Measurements from ENCODE around the gene WDR91. TPM values are rescaled to one million over a fixed set of nuclear protein-coding genes. Genes with fewer than 3 reads are reported as not detected.

Gene WDR91
- total RNA-seq, 3 donors from 2014 or later (not counting 1 experiment from before 2014, with no cell fraction given), result 28.7 to 42.0 (median 39.2) TPM

DNA sequence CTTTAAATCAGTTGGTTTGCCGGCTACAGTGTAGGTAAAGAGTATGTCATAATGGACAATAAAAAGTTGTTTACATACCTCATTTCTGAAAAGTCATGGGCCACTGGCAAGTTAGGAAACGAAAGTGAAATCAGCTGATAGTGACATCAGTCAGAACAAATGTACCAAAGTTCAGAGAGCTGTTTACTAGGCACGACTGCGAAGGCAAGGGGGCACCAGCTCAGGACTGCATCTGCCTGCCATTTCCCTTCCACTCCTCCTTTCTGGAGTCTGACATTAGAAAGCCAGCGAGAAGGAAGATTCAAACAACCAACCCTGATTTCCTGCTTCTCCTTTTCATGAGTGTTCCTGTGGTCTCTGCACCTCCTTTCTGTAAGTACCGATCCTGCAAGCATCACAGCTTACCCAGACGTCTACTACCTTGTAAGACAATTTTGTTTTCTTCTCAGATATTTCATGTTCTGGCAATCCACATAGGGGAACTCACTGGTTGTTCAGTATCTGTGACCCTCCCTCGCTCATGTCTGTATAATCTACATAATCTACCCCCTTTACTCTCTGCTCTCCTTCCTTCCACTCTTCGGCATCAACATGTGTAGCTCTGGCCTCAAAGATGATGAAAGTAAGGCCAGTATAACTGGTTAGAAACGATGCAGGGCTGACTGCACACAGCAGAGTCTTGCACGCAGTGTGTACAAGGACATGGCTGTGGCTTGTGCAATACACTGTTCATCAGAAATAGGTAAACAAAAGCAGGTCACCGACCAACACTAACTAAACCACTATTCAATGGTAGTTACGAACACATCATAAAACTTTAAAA is 63.2 kb downstream of the WDR91 start, which contains the start of gene TMEM140:
TSS of gene TMEM140 (plus strand) at position 174 of the 823 bp plus-strand sequence. CDS start 16,370 bp downstream, outside the sequence.
- 0% methylated on average over 11 of the region's 13 CpGs for WGBS (ENCODE audit: insufficient coverage)
- Mint-ChIP-seq H3K9me3 (no peaks in the 10 kb centered on the region), H3K4me1 (peaks cover 59 to 63% of the 10 kb centered on the region in 2 donors), H3K27me3 (ENCODE audit: low read depth in 2 of 2) (no peaks in the 10 kb centered on the region), H3K36me3 (peaks cover 7% of the 10 kb centered on the region), H3K4me3 (peak within 1 kb of the TSS; percentile 93), H3K27ac (peak within 1 kb of the TSS; percentile 95 to 98)
- intact Hi-C loops (cut with micrococcal nuclease), result loop anchor here (1.0 to 2.0 kb wide), 3 partner anchors 22 to 161 kb away; partner anchors contain the start of genes AGBL3, CYREN and WDR91
- Histone ChIP-seq H3K4me3 (ENCODE audit: low read length) (peak within 1 kb of the TSS; percentile 66), H3K27me3 (ENCODE audit: control insufficient read depth, insufficient read depth, low read length) (no peaks in the 10 kb centered on the region), H3K36me3 (ENCODE audit: control insufficient read depth, insufficient read depth, low read length) (peaks cover 2% of the 10 kb centered on the region), H3K9me3 (ENCODE audit: control insufficient read depth, insufficient read depth, low read length) (no peaks in the 10 kb centered on the region), H3K4me1 (ENCODE audit: control insufficient read depth, insufficient read depth, low read length) (peaks cover 21% of the 10 kb centered on the region), H3K27ac (ENCODE audit: low read length) (peak within 1 kb of the TSS; percentile 98)
- no peak for TF ChIP-seq CTCF (IDR thresholded peaks at IDR 0.05)
- DNase-seq (peak; percentile 62 to 87), ATAC-seq (peak; percentile 78 to 87 (median 80))

GRCh38 chr7:135147341-135147898 is 63.9 kb downstream of the WDR91 start:
- Mint-ChIP-seq H3K9me3 (no peaks in the 10 kb centered on the region), H3K27ac (peak overlapping the region; percentile 95 to 98), H3K36me3 (peaks cover under 1% of the 10 kb centered on the region), H3K4me3 (peak overlapping the region; percentile 93), H3K4me1 (peaks cover 57 to 59% of the 10 kb centered on the region in 2 donors), H3K27me3 (ENCODE audit: low read depth in 2 of 2) (no peaks in the 10 kb centered on the region)
- Histone ChIP-seq H3K4me3 (ENCODE audit: low read length) (peak overlapping the region; percentile 66), H3K4me1 (ENCODE audit: control insufficient read depth, insufficient read depth, low read length) (peaks cover 21% of the 10 kb centered on the region), H3K9me3 (ENCODE audit: control insufficient read depth, insufficient read depth, low read length) (no peaks in the 10 kb centered on the region), H3K36me3 (ENCODE audit: control insufficient read depth, insufficient read depth, low read length) (peaks cover 2% of the 10 kb centered on the region), H3K27me3 (ENCODE audit: control insufficient read depth, insufficient read depth, low read length) (no peaks in the 10 kb centered on the region), H3K27ac (ENCODE audit: low read length) (peak overlapping the region; percentile 98)
- DNase-seq (peak in 1 of 2 donors; percentile 62), ATAC-seq (peak; percentile 29 to 50 (median 38))
- intact Hi-C loops (cut with micrococcal nuclease), result loop anchor here (2.0 kb wide), 1 partner anchor 63 kb away; the partner anchor contains the start of gene WDR91
- WGBS (ENCODE audit: insufficient coverage), result 0% methylated on average over 6 of the region's 6 CpGs
- no peak for TF ChIP-seq CTCF (IDR thresholded peaks at IDR 0.05)

GRCh38 chr7:135143885-135144668 is 67.2 kb downstream of the WDR91 start:
- Mint-ChIP-seq H3K4me1 (peaks cover 34% of the 10 kb centered on the region in 2 donors), H3K36me3 (peaks cover 8% of the 10 kb centered on the region), H3K9me3 (no peaks in the 10 kb centered on the region), H3K27me3 (ENCODE audit: low read depth in 2 of 2) (no peaks in the 10 kb centered on the region), H3K4me3 (no peak overlapping the region), H3K27ac (no peak overlapping the region)
- ATAC-seq, result no peak
- Histone ChIP-seq H3K4me3 (ENCODE audit: low read length) (no peak overlapping the region), H3K27ac (ENCODE audit: low read length) (no peak overlapping the region), H3K4me1 (ENCODE audit: control insufficient read depth, insufficient read depth, low read length) (peaks cover 6% of the 10 kb centered on the region), H3K27me3 (ENCODE audit: control insufficient read depth, insufficient read depth, low read length) (no peaks in the 10 kb centered on the region), H3K36me3 (ENCODE audit: control insufficient read depth, insufficient read depth, low read length) (no peaks in the 10 kb centered on the region), H3K9me3 (ENCODE audit: control insufficient read depth, insufficient read depth, low read length) (no peaks in the 10 kb centered on the region)
- no peak for TF ChIP-seq CTCF (IDR thresholded peaks at IDR 0.05)
- no peak for DNase-seq
- 96% methylated on average over 3 of the region's 3 CpGs for WGBS (ENCODE audit: insufficient coverage)
- intact Hi-C loops (cut with micrococcal nuclease), result no loop called here

Other genes with a start within 250 kb of the WDR91 start
- gene AGBL3, start 225.0 kb downstream of the WDR91 start, total RNA-seq, result 1 to 10 TPM in 2 of 3 donors, under 1 TPM in 1; 0.99 to 2.3 (median 1.4) TPM
- gene TMEM140, start 63.5 kb downstream of the WDR91 start, total RNA-seq, result 10 to 100 TPM; 60.0 to 81.7 (median 76.9) TPM
- 10 to 100 TPM; 26.1 to 33.9 (median 33.8) TPM for gene CYREN, start 40.8 kb downstream of the WDR91 start, total RNA-seq
- not detected for gene STRA8, start 22.3 kb upstream of the WDR91 start, total RNA-seq